Cortex of kidney (tissue), 1 donor: ENCODE results near the gene COL20A1.

Experiments
- DNase-seq: peaks from one replicate; lab custom pipeline; 2025; lab: John Stamatoyannopoulos, UW

COL20A1 gene

DNA sequence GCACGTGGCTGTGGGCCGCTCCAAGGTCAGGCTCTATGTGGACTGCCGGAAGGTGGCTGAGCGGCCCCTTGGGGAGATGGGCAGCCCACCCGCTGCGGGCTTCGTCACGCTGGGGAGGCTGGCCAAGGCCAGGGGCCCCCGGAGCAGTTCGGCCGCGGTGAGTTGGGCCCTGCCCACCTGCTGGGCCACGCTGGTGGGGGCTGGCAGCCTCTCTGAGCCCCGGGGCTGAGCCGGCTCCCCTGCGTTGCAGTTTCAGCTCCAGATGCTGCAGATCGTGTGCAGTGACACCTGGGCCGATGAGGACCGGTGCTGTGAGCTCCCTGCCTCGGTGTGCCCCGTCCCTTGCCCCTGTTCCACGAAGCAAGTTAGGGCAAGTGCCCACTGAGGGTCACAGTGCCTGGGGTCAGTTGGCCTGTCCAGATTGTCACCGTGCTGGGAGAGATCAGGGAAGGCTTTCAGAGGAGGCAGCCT lies 27.1 kb downstream of the COL20A1 start:
- DNase-seq: no peak

DNA sequence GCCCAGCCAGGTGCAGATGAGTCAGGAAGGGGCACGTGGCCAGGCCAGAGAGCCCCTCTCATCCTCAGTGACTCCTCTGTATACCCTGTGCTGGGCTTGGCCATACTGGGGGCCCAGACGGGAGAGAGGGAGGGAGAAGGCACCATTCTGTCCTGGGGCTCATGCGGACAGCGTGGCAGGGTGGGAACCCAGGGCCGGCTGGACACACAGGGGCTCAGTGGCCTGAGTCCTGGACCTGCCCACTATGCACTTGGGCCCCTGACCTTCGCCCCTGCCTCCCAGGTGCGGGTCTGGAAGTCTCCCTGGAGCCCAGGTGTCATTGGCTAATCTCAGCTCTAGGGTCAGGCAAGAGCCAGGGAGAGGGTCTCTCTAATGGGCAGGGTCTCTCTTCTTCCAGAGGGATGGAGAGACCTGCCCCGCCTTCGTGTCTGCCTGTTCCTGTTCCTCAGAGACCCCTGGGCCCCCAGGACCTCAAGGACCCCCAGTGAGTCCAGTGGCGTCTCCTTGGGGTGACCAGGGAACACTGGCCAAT lies 27.7 kb downstream of the COL20A1 start:
- no peak for DNase-seq

DNA sequence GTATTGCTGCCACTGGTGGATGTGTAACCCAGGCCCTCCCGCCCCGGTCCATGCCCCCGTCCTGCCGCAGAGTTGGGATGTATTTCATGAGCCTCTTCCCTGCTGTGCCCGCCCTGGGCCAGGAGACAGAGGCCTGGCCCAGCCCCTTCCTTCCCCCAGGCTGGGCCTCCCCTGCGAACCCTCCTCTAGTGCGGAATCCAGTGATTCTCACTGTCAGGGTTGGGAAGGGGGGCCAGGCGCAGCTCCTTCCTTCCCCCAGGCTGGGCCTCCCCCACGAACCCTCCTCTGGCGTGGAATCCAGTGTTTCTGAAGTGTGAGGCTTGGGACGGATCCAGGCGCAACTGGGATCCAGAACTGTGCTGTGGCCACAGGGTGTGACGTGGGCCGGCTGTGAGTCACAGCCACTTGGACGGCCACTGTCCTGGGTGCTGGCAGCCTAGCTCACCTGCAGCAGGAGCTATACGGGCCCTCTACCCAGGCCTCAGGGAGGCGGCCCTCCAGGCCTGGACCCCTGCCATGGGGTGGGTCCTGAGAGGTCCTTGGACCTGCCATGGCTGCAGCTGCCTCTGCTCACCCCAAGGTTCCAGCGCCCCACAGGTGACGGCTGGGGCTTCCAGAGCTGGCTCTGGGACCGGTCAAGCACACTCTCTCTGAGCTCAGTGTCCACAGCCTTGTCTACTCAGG lies 28.3 kb downstream of the COL20A1 start:
- no peak for DNase-seq

DNA sequence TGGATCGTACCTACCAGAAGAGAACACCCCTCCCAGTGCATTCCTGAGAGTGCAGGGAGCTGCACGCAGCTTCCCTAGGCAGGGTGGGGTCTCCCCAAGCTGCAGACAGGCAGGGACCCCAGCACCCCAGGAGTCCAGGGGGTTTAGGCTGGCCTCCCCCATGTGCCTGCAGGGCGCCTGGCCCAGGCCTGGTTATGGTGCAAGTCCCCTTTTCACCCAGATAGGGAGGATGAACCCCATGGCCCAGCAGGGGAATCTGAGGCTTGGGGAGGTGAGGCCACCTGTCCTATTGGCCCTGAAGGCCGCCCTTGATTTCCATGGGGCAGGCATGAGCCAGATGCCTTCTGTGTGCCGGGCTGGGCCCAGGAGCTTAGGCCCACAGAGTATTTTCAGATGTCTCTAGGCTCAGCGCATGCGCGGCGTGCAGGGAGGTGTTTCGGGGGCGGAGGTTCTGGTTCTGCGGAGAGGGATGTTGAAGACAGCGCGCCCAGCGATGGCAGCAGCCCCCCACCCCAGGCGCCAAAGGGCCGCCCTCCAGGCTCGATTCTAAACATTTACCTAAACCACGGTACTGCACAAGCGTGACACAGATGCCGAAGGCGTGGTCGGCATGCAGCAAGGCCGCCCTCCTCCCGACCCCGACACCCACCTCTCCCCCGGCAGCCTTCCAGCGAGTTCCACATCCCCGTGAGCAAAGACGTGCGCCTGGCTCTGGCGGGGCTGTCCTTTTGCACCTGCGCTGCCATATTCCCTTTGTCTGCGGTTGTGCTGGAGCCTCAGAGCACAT lies 29.4 kb downstream of the COL20A1 start:
- DNase-seq: no peak

- no peak for DNase-seq
These were observed 29.9 kb downstream of the COL20A1 start for GRCh38 chr20:63322933-63323273.

GRCh38 chr20:63323357-63323981 lies 30.5 kb downstream of the COL20A1 start:
- no peak for DNase-seq

GRCh38 chr20:63325021-63325471 lies 32.1 kb downstream of the COL20A1 start:
- no peak for DNase-seq

GRCh38 chr20:63325554-63326313 lies 32.7 kb downstream of the COL20A1 start:
- no peak for DNase-seq

- no peak for DNase-seq
These were observed 33.6 kb downstream of the COL20A1 start for GRCh38 chr20:63326314-63327230.

GRCh38 chr20:63327231-63327745 lies 34.3 kb downstream of the COL20A1 start:
- DNase-seq: no peak

DNA sequence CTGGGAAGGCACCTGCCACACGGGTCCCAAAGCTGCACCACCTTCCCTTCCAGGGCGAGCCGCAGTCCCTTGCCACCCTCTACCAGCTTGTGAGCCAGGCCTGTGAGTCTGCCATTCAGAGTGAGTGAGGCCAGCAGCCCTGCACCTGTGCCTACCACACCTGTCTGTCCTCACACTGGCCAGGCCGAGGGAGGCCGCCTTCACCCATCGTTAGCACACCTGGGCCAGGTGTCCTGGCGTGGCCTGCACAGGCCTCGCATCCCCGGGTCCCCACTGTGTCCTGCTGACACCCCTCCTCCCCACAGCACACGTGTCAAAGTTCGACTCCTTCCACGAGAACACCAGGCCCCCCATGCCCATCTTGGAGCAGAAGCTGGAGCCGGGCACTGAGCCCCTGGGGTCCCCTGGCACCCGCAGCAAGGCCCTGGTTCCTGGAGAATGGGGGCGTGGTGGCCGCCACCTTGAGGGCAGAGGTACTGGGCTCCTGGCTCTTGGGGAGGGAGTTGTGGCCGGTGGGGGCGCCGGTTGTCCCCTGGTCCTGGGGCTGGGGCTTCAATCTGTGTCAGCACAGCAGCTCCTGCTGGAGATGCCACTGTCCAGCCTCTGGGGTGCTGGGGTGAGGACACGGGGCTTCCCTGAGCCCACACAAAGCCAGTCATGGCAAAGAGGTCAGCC lies 35.2 kb downstream of the COL20A1 start:
- no peak for DNase-seq

DNA sequence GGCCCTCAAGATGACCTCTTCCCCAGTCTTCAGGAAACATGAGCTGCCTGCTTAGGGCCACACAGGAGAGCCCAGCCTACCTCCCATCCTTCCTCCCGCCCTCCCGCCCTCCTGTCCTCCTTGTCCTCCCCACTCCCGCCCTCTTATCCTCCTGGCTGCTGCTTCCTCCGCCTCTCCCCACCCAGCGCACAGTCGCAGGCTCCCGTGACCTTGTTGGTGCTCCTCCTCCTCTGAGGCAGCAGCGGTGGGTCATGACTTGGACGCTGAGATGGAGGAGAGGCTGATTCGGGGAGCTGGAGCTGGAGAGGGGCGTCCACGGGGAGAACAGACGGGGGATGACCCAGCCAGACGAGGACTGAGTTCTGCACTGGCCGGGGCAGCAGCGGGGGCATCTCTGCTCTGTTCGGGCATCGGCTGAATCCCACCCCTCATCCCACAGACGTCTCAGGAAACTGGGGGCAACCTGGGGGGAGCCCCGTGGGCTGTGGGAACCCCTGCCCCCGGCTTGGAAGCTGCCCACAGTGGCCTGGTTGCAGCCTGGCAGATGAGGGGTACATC lies 35.8 kb downstream of the COL20A1 start:
- no peak for DNase-seq

DNA sequence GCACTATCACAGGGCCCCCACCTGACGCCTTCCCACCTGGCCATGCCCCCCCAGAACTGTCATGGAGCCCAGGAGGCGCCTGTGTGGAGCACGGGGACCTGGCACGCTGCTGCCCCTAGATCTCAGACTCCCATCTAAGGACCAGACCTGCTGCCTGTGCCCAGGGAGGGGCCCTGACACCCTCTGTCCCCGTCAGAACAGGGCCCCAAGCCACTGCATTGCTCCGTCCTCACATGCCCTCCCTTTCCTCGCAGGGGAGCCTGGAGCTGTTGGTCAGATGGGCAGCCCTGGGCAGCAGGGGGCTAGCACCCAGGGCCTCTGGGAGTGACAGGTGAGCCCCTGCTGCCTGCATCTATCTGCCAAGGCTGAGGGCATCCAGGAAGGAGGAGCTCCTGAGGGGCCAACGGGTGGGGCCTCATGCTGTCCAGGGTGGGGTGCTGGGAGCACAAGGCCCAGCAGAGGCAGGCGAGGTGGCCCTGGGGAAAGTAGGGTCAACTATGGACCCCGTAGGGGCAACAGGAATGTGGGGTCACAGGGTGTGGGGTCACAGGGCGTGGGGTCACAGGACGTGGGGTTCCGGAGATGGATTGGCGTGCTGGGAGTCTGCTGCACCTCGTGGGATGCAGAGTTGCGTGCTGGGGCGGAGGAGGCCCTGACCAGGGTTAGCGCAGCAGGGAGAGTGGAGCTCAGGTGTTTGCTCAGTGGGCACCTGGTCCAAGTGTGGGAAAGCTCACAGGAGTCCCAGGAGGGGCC lies 36.5 kb downstream of the COL20A1 start:
- DNase-seq: no peak

GRCh38 chr20:63330084-63330760 lies 37.2 kb downstream of the COL20A1 start:
- no peak for DNase-seq

DNA sequence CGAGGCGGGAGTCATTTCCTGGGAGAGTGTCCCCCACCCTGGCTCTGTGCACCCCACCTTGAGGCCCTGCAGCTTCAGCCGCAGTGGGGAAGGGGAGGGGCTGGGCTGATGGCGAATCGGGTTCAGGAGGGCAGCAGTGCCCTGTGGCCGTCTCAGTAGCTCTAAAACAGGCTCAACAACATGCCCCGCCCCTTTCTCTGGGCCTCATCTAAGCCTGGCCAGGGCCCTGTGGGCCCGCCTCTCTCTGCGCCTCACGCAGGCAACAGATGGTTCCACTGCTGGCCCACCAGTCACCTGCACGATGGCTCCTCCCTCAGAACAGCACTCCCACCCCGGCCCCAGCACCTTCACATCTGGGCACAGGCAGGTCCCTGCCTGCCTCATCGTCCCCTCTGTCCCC lies 38.0 kb downstream of the COL20A1 start:
- no peak for DNase-seq

DNA sequence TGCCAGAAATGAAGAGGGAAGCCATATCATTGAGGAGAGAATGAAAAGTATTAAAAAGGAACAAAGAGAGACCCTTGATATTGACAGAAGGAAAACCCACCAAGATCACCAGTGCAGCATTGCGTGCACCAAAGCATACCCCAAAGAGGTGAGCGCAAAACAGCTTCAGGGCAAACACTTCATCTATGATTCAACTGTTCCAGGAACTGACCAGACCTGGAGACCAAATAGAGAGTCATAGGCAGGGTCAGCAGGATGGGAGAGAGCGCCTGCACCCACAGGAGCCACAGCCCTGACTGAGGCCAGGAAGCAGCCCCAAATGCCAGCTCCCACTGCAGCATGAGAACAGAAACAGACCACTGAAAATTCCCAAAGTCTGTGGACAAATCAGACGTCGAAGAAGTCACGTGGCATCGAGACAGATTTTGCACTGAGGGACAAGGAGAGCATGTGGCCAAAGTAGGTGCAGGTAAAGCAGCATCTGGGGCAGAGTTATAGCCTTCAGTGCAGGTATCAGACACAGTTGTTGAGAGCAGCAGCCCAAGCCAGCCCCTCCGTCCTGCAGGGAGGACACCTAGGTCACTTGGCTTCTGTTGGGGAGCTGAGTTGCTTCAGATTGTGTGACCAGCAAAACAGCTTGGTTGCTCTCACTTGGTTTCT lies 38.9 kb downstream of the COL20A1 start:
- DNase-seq: no peak

GRCh38 chr20:63332488-63333240 lies 39.7 kb downstream of the COL20A1 start:
- DNase-seq: no peak
